GM19467 (cell line): Measurements from ENCODE around the gene ATG4D.
"Not testable (repeated sequence)": the region's sequence is repeated elsewhere in the genome, so short reads cannot be mapped to it uniquely, and the experiment has no call there.

ENCODE experiments used
- ATAC-seq: cut with Tn5 transposase; IDR thresholded peaks from one replicate; pipeline ENCODE4 v1.9.1; 2021; ENCODE audit warnings: mild to moderate bottlenecking, moderate library complexity; ENCODE audit not compliant: unreplicated experiment

The ATG4D gene

GRCh38 chr19:10550336-10550735, 6.6 kb downstream of the ATG4D start:
- ATAC-seq: no peak

GRCh38 chr19:10551006-10551405, 7.3 kb downstream of the ATG4D start:
- ATAC-seq: not testable (repeated sequence)

GRCh38 chr19:10551698-10552301, 8.1 kb downstream of the ATG4D start:
- no peak for ATAC-seq

GRCh38 chr19:10552510-10553053, 8.9 kb downstream of the ATG4D start:
- ATAC-seq: no peak

GRCh38 chr19:10553087-10553667, 9.5 kb downstream of the ATG4D start:
- no peak for ATAC-seq

GRCh38 chr19:10553943-10554381, 10.3 kb downstream of the ATG4D start:
- peak; percentile 61 for ATAC-seq

- no peak for ATAC-seq
These were observed 11.3 kb downstream of the ATG4D start for GRCh38 chr19:10554760-10555609.

GRCh38 chr19:10555610-10555973, 11.9 kb downstream of the ATG4D start:
- no peak for ATAC-seq

GRCh38 chr19:10557603-10558197, 14.0 kb downstream of the ATG4D start:
- ATAC-seq: no peak

- ATAC-seq: no peak
These were observed 16.4 kb downstream of the ATG4D start for GRCh38 chr19:10560154-10560553.

- no peak for ATAC-seq
These were observed 18.9 kb downstream of the ATG4D start for GRCh38 chr19:10562609-10563008.

- no peak for ATAC-seq
These were observed 21.4 kb downstream of the ATG4D start for GRCh38 chr19:10565028-10565566.

GRCh38 chr19:10565567-10566407, 22.1 kb downstream of the ATG4D start, which contains the start of gene KRI1:
Gene KRI1, minus strand, starts transcription at chr19:10566010. Its CDS starts 11 bp downstream, at chr19:10565999.
- ATAC-seq: peak; percentile 38

- no peak for ATAC-seq
These were observed 22.6 kb downstream of the ATG4D start for GRCh38 chr19:10566408-10566657.

GRCh38 chr19:10566658-10567410, 23.1 kb downstream of the ATG4D start:
- ATAC-seq: no peak

GRCh38 chr19:10567656-10568055, 24.0 kb downstream of the ATG4D start:
- no peak for ATAC-seq

GRCh38 chr19:10568062-10568825, 24.5 kb downstream of the ATG4D start:
- ATAC-seq: peak; percentile 4

- peak; percentile 66 for ATAC-seq
These were observed 25.3 kb downstream of the ATG4D start, which contains the start of gene CDKN2D for GRCh38 chr19:10568826-10569651. Gene CDKN2D, minus strand, starts transcription at chr19:10568979. Its CDS starts 326 bp downstream, at chr19:10568653.
